GM19438 (cell line): ENCODE data around the gene SHISAL1.

Experiments
- ATAC-seq: cut with Tn5 transposase; IDR thresholded peaks from one replicate; pipeline ENCODE4 v1.9.1; 2021; ENCODE audit warnings: low read depth; ENCODE audit not compliant: unreplicated experiment

Gene SHISAL1

DNA sequence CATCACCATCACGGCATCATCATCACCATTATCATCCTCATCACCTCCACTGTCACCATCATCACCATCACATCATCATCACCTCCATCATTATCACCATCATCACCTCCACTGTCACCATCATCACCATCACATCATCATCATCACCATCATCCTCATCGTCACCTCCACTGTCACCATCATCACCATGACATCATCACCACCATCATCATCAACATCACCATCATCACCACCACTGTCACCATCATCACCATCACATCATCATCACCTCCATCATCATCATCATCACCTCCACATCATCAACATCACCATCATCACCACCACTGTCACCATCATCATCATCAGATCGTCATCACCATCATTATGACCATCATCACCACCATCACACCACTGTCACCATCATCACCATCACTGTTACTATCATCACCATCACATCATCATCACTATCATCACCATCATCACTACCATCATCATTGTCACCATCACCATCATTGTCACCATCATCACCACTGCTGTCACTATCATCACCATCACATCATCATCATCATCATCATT, 99.2 kb downstream of the SHISAL1 start:
- ATAC-seq = no peak

DNA sequence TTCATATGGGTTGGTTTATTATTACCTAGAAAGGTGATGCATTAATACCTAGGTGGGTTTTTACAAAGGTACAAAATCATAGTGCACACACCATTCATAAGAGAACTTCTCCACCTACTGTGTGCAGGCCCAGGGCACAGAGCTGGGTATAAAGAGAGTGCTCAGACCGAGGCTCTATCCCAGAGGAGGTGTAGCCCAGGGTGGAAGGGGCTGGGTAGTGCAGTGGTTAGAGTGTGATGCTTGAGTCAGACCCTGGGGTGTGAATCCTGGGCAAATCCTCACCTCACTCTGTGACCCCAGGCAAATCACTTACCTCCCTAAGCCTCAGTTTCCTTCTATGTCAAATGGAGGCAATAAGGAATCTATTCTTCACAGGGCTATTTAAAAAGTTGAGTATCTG, 99.8 kb downstream of the SHISAL1 start:
- no peak for ATAC-seq

DNA sequence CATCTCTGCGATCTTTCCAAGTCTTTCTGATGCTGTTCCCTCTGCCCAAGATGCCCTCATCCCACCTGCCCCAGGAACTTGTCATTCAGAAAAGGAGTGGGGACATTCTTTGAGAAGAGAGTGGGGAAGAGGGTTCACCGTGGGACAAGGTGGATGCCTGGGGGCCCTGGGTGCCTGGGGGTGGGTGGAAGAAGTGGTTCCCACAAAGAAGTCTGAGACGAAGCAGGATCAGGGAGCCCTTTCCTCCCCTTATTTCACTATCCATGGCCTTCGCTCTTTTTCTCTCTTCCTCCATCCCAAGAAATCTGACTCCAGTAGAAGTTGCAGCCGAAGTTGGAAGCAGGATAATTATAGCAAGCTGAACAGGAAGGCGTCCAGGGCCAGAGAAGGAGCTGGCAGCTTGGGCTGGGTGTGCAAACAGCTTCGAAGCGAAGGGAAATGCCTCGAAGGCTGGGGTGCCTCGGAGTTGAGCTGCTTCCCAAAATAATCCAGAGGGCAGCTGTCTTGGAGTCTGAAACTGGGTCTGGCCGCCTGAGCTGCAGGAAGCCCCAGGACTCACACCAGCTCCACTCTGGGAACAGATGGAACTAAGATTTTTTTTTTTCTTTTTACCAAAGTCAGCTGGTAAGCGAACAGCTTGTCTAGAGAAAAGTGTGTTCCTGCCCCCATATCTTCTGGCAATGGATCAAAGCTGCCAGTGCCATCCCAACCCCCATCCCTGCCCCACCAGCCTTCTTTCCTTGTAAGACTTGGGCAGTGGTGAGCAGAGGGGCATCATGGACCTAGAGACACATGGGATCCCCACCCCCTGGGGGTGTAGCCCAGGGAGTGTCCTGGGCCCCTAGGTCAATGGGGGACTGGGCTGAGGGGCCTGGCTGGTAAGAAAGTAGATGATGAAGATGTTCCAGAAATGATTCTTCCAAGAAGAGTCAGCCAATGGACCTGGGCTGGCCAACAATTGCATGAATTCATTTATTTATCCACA, 100.5 kb downstream of the SHISAL1 start:
- ATAC-seq = no peak

DNA sequence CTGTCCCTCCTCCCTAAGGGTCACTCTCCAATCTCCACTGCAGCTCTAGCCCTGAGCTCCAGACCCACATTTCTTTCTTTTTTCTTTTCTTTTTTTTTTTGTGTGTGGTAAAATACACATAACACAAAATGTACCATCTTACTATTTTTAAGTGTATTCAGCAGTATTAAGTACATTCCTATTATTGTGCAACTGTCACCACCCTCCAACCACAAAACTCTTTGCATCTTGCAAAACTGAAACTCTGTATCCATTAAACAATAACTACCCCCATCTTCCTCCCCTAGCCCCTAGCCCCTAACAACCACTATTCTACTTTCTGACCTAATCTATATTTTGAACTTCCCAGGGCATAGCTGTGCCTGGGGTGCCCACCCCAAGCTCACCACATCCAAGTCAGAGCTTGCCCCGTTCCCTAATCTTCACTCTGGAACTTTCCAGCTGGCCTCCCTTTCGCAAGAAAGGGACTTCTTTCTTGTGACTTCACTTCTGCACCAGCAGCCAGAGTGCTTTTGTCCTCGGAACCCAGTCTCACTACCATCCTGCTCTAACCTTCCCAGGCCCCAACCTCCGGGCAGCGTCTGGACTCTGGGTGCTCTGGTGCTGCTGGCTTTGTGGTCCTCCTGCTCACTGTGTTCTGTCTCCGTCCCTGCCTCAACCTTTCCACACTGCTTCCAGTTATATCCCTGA, 101.3 kb downstream of the SHISAL1 start:
- ATAC-seq = no peak

DNA sequence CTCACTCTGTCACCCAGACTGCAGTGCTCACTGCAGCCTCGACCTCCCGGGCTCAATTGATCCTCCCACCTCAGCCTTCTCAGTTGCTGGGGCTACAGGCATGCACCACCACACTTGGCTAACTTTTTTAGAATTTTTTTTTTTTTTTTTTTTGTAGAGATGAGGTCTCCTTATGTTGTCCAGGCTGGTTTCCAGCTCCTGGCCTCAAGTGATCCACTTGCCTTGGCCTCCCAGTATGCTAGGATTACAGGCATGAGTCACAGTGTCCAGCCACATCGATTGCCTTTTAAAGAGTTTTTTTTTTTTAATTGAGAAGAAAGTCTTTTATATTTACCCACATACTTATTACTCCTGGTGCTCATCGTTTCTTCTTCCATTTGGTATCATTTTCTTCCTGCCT, 102.0 kb downstream of the SHISAL1 start:
- no peak for ATAC-seq

DNA sequence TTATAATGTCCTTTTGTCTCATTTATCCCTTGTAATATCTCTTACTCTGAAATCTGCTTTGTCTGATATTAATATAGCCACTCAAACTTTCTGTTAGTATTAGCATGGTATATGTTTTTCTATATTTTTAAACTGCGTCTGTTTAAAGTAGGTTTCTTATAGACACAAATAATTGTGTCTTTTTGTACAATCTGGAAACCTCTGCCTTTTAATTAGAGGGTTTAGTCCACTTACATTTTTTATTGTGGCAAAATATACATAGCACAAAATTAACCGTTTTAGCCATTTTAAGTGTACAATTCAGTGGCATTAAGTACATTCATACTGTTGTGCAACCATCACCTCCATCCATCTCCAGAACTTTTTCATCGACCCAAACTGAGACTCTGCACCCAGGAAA, 103.4 kb downstream of the SHISAL1 start:
- ATAC-seq = no peak

DNA sequence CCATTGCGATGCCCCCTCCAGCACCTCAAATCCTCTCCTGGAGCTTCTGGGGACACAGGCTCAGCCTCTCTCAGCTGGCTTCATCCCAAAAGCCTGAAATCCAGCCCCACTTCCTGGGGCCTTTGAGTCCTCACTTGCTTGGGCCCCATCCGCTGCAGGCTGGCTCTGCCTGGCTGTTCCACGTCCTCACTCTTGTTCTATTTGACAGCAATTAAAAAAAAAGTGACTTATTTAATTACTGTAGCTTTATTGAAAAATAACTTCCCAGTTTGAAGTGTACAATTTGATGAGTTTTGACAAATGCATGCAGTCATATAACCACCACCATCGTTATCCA, 104.8 kb downstream of the SHISAL1 start:
- no peak for ATAC-seq

DNA sequence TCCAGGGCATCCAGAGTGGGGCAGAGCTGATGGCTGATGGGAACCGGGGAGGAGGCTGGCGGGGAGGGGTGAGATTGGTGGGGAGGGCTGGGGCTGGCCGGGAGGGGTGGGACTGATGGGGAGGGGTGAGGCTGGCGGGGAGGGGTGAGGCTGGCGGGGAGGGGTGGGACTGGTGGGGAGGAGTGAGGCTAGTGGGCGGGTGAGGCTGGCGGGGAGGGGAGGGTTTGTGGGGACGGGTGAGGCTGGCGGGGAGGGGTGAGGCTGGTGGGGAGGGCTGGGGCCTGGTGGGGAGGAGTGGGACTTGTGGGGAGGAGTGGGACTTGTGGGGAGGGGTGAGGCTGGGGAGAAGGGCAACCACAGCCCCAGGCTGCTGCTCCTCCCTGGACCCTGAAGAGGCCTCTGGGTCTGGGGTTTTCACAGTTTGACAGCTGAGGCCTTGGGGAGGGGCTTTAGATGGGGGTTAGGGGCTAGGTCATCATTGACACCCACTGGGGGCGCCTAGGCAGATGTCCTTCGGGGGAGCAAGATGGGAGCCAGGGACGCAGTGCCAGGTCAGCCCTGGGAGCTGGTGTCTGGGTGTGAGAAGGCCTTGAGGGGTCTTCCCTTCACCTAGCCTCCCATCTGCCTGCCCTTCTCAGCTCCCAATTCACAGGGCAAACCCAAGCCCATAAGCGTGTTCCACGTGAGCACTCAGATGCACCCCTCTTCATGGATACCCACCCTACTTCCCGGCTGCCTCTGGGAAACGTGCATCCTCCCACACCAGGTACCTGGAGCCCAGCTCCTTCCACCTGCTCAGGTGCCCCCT, 105.4 kb downstream of the SHISAL1 start:
- ATAC-seq = no peak

DNA sequence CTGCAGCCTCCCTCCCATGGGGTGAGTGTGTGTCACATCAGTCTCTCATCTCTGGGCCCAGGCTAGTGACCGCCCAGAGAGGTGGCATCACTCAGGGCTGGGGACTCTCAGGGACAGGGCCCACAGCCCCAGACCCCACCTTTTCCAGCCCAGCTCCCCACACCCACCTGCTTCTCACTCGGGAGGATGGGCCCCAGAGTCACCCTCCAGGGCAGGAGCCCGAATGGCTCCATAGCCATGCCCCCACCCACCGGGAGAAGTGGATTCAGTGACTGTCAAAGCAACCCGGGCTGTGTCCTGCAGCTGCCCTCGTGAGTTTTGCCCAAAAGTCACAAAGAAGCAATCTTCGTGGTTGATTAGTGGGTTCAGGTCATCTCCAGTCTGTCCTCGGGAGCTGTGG, 106.1 kb downstream of the SHISAL1 start:
- no peak for ATAC-seq

DNA sequence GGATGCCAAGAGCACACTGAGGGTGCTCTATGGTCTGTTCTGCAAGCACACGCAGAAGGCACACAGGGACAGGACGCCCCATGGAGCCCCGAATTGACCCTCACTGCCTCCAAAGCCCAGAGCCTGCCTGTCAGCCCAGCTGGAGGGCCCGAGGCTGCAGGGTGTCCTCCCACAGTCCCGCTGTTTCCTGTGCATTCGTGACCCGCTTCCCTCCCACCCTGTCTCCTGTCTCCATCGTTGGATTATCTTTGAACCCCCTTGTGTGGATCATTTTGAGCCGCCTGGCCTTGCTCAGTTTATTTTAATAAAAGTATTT, 106.5 kb downstream of the SHISAL1 start:
- ATAC-seq = no peak

DNA sequence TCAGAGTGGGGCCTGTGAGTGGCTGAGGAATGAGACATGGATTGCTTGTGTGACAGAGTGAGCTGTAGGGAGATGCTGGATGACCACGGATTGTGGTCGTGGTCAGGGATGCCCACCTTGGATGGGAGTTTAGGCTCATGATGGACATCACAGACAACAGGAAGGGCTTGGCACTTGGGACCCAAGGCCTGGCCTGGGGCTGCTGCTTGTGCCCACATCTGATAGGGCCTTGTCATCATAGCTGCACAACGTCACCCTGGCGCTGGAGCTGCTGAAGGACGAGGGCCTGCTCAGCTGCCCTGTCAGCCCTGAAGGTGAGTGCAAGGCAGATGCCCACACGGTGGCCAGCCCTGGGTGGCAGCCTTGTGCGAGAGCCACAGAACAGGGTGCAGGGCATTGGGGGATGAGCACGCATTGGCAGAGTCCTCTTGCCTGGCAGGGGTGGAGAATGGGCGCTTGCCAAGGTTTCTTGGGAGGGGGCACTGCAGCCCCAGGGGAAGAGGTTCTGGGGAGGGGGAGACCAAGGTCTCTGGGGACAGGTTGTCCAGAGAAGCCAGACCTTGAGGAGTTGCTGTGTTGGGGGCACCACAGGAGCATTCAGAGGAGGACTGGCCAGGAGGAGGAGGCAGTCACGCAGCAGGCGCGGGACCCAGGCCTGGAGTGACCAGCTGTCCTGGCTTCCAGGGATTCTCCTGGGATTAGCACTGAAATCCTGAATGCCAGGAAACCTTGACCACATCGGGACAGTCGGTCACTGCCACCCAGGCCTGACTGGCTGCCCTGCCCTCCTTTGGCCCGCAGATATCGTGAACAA, 107.0 kb downstream of the SHISAL1 start:
- ATAC-seq = no peak

DNA sequence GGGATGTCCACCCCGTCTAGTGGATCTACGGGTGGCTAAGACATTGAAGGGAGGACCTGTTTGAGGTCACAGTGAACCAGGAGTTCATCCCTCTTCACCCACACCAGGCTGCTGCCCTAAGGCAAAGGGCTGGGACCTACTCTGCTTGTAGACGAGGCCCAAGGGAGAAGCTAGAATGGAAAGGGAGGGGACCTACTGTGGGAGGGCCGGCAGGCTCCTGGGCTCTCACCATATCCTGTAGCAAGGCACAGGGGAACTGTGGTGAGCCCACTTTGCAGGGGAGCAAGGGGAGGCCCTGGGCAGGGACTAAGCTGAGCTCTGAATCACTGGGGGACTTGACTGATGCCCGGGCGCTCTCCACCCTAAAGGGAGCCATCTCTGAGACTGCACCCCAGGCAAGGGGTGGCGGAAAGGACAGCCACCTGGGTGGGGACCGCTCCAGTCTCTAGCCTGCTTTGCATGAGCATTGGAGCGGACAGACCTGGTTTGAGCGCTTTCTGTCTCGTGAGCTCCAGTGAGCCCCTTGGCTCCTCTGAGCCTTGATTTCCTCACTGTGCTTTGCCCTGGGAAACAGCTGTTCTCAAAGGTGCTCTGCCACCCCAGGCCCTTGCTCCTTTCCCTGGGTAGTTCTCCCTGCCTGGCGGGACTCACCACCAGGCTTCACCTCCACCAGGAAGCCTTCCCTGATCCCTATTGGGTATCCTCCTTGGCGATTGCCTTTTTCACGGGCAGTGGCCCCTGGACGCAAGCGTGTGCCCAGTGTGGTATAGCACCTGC, 107.8 kb downstream of the SHISAL1 start:
- no peak for ATAC-seq

DNA sequence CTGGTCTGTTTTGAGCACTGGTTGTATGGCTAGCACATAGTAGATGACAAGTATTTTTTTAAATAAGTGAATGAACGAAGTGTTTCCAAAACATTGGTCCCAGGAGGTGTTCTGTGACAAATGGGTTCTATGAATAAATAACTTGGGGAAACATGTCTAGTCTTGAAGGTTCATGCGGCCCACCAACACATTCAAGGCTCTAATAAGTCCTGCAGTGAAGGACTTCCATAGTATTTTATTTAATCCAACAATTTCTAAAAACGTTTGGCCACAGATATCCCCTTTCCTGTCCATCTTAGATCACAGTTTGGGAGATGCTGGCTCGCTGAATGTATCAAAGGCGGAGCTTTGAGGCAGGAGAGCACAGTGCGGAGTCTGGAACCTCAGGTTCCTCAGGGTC, 109.5 kb downstream of the SHISAL1 start:
- ATAC-seq = no peak

DNA sequence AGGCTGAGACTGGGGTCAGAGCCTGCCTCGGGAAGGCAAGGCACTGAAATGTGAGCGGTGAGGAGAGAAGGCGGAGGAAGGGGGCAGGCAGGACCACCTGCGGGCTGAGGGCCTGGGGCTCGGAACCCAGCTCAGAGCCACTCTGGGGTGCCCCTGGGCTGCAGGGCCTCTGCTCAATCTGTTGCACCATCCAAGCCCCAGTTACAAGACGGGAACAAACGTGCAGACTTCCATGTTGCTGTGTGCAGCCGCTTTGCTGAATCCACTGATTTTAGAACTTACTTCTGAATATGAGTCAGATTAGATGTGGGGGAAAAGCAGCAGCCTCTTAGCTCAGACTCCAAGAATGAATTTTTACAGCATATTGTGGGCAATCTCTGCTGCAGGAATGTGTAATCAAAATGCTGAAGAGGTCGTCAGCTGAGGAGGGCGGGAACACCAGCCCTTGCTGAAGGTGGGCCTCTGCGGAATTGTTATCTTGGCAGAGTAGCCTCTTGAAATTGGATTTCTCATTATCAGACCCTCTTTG, 110.4 kb downstream of the SHISAL1 start:
- ATAC-seq = no peak

DNA sequence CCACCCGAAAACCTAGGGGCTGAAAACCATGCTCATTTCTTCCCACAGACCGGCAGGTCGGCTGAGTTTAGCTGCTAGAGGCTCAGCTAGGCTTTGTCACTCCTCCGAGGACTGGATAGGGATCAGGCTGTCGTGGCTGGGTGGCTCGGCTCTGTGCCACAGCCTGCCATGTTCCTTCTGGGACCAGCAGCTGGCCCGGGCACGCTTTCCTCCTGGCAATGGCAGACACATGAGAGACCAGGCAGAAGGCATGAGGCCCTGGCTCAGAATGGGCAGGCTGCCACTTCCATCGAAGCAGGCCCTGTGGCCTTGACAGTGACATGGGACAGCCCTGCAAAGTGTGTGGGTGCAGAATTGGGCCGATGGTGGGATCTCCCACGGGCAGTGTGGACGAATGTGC, 111.1 kb downstream of the SHISAL1 start:
- ATAC-seq = no peak

DNA sequence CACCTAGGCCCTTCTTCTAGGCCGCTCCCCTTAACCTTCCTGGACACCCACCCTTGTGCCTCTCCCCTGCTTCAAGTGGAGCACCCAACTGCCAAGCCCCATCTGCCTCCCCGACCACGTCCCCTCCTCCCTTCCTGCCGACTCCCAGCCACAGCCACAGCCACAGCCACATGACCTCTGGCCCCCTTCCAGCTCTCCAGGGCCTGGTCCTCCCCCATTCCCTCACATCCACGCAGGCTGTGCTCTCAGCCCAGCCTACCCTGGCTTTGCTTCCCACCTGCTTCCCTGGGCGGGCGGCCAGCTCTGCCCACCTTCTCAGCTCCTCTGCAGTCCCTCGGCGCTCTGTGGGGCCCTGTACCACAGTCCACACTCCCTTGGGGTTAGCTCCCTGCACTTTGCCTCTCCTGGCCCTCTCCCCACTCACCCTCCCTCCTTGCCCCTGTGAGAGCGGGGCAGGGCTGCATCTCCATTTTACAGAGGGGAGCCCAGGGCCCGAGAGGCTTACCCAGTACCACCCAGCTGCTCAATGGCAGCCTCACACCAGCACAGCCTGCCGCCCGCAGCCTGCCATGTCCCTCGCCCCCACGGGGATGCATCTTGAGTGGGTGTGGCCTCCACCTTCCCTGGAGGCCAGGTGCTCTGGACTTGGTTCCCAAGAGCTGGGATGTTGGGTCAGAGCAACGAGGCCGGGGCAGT, 111.7 kb downstream of the SHISAL1 start:
- ATAC-seq = no peak

DNA sequence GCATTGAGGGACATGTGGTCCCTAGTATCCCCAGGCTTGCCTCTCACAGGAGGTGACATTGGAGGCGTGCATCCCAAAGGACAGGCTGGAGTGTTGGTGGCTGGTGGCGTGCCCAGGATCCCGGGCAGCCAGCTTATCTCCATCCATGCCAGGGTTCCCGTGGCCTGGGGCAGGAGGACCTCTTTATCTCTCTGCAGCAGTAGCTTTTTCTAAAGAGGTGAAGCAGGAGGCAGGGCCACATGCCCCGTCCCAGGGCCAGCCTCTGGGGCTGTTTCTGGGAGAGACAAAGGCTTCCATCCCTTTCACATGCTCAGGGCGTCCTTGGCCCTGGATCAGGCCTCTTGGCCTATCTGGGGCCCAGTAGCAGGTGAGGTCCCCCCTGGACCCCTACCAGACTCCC, 112.3 kb downstream of the SHISAL1 start:
- no peak for ATAC-seq

DNA sequence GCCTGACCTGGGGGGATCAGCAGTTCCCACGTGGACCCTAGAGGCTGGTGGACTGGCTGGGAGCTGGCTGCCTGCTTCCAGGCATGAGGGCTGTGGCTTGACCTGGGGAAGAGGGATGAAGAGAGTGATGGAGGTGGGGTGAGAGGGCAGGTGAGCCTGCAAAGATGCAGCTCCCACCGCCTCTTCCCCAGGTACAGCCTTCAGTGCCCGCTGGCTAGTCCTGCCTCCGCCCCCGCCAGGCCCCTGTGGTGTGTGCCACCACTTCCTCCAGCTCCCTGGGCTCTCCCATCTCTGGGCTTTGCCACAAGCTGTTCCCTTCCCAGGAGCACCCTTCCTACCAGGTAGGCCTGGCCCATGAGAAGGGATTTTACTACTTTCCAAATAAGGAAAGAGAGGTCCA, 112.9 kb downstream of the SHISAL1 start:
- no peak for ATAC-seq

DNA sequence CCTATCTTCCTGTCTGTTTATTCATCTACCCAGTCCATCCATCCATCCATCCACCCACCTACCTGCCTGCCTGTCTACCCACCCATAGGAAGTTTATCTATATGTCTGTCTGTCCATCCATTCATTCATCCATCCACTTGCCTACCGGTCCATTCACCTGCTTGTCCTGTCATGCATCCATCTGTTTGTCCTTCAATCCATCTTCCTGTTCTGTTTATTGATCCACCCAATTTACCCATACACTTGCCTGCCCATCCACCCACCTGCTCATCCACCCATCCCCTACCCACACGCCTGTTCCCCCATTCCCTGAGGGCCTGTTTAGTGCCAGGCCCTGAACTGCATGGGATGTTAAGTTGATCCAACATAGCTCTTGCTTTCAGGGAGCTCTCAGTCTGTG, 113.6 kb downstream of the SHISAL1 start:
- ATAC-seq = no peak
